NCI-H128 (cell line): ENCODE measurements around the gene LDHB.
"Not testable (repeated sequence)": the region's sequence is repeated elsewhere in the genome, so short reads cannot be mapped to it uniquely, and the experiment has no call there.

Experiments used
- DNase-seq: peaks from one replicate; lab custom pipeline; 2025; ENCODE audit not compliant: unreplicated experiment; lab: John Stamatoyannopoulos, UW

Gene LDHB

DNA sequence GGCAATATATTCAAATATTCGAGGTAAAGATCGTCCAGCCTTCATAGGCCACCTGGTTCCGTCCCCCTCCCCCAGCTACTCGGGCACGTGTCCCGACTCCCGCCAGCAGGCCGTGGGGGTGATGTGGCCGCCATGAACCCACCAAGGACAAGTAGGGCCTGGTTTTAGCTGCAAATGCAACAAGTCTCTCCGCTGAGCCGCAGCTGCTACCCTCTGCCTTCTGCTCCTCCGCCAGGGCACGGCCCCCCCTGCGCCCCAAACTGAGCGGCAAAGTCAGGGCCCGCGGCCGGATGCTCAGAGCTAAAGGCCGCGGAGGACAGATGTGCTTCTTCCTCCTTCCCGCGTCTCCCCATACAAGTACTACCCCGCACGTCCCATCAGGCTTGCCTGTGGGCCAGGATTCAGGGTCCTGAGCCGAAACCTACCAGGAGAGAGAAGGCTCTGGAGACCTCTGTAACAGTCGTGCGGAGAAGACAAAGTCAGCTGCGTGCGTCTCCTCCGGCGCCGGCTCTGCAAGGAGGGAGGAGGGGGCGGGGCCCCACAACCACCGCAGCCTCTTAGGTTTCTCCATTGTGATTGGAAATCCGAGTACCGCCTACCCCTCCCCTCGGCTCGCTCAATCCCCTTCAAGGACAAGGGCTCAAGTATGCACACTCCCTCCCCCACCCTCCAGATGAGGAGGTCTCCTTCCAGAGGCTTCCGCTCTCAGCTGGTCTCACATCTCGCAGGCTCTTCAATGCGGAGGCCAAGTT lies at the start of gene LDHB:
LDHB (minus strand) TSS at position 517 of the 752 bp plus-strand sequence. CDS start 3,171 bp downstream, outside the sequence.
- peak; percentile 86 for DNase-seq

DNA sequence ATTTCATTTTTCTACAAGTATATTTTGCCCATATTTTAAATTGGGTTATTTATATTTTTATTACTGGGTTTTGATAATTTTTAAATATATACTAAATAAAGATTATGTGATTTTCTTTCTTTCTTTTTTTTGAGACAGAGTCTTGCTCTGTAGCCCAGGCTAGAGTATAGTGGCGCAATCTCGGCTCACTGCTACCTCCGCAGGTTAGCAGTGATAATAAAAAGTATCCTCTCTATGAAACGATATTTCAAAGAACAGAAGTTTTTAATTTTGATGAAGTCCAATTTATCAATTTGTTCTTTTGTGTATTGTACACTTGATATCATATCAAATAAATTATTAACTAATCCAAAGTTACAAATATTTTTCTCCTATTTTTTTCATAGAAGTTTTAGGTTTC lies 47.2 kb upstream of the LDHB start:
- DNase-seq, result no peak

DNA sequence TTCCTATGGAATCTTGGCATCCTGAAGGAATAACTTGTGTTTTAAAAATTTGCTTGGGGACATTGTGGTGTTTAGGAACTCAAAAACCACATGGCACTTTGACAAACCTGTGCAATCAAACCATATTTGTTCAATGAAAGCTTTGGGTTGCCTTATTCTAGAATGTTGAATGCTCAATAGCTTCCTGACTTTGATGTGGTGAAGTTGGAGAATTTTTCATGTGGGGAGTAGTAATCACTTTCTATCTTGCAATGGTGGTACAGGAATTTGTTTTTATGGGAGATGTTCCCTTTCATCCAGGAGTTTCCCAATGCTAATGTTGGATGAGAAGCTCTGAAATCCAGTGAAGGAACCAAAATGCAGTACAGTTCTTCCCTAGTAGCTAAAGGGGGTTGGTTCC lies 42.2 kb upstream of the LDHB start:
- DNase-seq, result no peak

DNA sequence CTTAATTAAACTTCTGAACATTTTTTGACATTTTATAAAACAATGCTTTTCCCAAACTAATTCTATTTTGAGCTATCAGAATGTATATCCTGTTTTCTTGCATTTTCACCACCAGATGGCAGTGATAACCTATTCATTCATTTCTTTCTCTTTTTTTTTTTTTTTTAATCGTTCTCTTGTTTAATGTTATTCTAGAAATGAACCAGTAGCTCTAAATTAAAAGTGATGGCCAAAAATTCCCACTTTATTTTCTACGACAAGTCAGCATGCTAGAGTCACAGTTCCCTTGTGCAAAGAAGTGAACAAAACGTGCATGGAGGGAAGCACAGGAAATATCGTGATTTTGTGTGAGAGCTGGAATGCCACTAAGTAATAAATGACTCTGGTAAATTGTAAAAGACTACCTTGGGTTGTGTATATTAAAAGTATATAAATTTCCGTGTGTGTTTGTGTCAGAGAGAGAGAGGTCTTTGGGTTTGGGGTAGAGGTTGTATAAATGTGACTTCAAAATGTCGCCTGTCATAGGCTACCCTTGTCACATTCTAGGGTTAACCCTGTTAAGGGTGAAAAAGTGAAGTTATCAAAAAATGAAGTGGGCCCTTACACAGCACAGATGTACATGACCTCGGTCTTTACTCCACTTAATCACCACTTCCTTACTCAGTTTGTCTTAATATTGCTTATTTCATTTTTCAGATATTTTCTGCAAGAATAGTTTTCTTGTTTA lies 40.4 kb upstream of the LDHB start:
- peak; percentile 8 for DNase-seq

DNA sequence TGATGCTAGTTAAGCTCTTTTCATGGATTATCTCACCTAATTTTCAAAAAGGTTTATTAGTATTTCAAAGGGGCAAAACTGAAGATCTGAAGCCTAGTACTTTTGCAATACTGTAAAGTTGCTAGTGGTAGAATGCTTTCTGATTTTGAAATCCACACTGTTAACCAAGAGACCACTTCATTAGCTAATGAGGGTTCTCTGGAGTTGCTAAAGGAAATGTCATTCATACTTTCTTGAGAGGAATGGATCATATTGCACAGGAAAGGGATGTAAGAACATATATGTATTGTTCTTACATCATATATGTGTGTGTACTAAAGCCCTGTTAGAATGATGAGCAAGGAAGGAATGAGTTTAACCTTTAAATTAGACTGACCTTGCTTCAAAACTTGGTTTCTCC lies 39.0 kb upstream of the LDHB start:
- no peak for DNase-seq

DNA sequence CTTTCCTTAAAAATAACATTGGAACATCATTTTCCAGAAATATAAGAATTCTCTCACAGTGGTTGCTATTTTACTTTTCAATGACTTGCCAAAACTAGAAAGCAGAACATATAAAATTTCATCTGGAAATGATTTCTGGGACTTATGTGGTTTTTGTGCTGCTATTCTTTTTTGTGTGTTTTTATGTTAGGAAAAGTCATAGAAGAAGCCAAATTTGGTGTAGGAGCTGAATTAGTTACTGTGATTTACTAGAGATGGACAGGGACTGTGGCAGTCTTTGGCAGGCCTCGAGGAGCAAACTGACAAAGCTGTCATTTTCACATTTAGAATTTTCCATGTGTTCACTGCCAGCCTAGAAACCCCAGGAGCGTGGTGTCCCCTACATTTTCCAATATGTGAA lies 38.3 kb upstream of the LDHB start:
- DNase-seq, result no peak

DNA sequence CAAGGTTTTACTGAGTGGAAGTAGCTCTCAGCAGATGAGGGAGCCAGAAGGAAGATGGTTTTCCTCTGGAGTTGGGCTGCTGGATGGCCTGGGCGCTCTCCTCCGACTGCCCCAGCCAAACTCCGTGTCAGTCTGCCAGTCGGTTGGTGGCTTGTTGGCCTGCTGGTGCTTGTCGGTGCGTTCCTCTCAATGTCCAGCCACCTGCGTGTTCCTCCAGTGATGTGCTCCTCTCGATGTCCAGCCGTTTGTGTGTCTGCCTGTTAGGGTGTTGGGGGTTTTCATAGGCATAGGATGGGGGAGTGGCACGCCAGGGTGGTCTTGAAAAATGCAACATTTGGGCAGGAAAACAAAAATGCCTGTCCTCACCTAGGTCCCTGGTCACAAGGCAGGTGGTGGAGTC lies 37.0 kb upstream of the LDHB start:
- no peak for DNase-seq

DNA sequence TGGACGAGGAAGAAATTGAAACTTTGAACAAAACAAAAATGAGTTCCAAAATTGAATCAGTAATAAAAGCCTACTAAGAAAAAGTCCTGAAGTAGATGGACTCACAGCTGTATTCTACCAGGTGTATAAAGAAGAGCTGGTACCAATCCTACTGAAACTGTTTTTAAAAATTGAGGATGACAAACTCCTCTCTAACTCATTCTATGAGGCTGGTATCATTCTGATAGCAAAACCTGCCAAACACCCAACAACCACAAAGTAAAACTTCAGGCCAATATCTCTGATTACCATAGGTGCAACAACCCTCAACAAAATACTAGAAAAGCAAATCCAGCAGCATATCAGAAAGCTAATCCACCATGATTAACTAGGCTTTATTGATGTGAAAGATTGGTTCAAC lies 33.9 kb upstream of the LDHB start:
- no peak for DNase-seq

DNA sequence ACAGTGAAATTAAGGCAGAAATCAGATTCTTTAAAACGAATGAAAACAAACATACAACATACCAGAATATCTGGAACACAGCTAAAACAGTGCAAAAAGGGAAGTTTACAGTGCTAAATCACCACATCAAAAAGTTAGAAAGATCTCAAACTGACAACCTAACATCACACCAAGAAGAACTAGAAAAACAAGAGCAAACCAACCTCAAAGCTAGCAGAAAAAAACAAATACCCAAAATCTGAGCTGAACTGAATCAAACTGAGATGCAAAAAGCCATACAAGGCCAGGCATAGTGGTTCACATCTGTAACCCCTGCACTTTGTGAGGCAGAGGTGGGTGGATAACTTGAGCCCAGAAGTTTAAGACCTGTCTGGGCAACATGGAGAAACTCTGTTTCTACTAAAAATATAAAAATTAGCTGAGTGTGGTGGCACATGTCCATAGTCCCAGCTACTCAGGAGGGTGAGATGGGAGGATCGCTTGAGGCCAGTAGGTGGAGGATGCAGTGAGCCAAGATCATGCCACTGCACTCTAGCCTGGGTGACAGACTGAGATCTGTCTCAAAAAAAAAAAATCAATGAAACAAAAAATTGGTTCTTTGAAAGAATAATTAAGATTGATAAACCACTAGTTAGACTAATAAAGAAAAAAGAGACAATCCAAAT lies 33.2 kb upstream of the LDHB start:
- DNase-seq, result no peak

DNA sequence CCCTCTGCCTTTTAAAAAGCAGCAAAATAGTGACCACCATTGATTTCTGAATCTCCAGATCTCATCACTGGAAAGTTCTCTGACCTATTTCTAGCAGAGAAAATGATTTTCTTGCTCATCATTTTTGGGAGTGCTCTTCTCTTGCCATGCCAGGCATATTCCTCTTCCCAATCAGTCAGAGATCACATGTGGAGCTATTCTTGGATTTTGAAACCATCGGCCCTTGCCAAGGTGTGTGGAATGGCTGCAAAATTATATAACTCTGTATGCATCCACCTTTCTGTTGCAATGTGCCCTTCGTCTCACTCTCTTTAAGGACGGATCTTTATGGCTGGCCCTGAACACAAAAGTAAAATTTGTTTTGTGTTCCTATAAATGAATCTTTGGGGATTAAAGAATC lies 25.5 kb upstream of the LDHB start:
- DNase-seq, result no peak

DNA sequence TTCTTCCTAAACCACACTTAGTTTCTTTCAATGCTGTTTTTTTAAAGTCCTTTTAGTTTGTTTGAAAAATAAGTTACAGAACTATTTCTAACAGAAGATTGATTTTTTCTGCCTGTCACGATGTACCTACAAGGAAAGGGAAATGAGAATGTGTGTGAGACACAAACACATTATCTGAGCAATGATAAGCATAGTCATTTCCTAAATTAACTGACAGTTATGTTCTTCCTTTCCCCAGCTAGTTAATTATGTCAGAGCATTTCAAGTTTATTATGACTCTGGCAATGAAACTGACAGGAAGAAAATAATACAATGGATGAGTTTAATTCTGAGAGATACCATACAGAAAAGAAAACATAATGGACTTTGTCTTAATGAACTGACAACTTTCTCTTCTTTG lies 21.3 kb upstream of the LDHB start:
- DNase-seq, result no peak

DNA sequence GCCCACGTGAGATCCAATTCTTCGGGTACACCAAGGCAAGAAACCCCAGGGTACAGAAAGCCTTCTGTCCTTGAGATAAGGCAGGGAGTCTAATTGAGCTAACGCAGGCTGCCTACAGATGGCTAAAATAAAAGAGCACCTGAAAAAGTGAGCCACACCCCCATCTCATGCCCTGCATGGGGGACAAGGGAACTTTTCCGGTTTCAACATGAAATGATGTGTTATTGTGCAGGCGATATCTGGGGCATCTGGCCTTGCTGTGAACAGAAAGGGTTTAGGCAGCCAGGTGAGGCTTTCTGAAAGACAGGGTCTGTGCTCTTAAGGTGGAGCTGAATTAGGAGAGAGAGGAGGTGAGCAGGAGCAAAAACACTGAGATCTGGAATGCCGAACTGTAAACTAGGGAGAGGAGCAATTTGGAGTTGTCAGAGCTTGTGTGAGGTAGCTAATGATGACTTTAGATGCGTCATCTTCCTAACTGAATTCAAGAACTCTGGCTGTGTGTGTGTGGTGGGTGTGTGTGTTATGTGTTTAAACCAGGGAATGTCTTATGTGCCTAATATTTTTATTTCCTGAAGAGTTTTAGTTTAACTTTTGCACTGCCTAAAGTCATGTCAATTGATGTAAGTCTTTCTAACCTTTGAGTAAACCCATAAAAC lies 20.1 kb upstream of the LDHB start:
- no peak for DNase-seq

DNA sequence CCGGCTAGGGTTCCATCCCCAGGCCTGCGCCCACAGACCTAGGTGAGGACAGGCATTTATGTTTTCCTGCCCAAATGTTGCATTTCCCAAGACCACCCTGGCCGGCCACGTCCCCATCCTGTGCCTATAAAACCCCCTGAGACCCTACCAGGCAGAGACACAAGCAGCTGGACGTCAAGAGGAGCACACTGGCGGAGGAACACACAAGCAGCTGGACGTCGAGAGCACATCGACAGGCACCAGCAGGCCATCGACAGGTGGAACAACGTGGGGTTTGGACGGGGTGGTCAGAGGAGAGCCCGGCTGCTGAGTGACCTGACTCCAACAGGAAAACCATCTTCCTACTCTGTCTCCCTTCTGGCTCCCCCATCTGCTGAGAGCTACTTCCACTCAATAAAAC lies 19.6 kb upstream of the LDHB start:
- DNase-seq, result no peak

DNA sequence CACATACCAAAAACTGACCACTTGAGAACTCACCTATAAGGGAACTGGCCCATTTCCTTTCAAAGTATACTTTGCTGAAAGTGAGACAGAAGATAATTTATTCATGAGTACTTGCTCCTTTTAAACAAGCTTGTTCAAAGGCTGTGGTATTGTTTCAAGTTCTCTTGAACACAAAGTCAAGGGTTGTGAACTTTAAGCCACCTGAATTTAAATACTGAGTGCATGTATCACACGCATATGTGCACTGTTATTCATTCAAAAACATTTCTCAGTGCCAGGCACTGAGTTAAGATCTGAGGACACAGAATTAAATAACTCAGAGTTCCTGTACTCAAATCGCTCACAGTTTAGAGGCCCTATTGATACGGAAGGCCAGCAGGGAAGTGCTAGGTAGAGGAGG lies 19.1 kb upstream of the LDHB start:
- no peak for DNase-seq

DNA sequence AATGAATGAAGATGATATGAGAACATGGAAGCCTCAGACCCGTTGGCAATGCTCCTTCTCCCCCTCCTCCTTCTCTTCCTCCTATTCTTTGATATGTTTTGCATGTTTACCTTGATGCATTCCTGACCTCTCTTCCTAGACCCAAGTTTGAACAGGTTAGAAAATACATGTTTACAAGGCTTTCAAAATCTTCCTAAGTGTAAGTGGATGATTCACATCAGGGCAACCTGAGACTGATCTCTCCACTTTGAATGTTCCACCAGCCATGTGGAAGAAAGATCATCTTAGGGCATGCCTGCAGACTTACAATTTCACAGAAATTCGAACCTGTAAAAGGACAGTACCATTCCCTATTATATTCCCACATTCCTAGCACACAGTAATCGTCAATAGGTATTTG lies 18.0 kb upstream of the LDHB start:
- DNase-seq, result no peak

DNA sequence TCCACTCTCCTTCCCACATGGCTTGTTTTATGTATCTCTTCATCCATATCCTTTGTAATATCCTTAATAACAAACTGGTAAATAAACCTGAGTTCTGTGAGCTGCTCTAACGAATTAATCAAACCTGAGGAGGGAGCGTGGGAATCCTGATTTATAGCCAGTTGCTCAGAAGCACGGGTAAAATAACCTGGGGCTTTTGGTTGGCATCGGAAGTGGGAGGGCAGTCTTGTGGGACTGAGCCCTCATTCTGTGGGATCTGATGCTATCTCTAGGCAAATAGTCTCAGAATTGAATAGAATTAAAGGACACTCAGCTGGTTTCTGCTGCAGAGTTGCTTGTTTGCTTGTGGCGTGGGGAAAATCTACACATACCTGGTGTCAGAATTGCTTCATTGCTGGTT lies 17.5 kb upstream of the LDHB start:
- DNase-seq, result no peak

DNA sequence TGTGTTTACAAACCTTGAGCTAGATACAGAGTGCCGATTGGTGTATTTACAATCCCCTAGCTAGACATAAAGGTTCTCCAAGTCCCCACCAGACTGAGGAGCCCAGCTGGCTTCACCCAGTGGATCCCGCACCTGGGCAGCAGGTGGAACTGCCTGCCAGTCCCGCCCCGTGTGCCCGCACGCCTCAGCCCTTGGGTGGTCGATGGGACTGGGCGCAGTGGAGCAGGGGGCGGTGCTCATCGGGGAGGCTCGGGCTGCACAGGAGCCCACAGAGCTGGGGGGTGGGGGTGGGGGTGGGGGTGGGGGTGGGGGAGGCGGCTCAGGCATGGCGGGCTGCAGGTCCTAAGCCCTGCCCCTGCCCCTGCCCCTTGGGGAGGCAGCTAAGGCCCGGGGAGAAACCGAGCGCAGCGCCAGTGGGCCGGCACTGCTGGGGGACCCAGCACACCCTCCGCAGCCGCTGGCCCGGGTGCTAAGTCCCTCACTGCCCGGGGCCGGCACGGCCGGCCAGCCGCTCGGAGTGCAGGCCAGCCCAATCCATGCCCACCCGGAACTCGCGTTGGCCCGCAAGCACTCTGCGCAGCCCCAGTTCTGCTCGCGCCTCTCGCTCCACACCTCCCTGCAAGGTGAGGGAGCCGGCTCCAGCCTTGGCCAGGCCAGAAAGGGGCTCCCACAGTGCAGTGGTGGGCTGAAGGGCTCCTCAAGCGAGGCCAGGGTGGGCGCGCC lies 16.3 kb upstream of the LDHB start:
- not testable (repeated sequence) for DNase-seq

DNA sequence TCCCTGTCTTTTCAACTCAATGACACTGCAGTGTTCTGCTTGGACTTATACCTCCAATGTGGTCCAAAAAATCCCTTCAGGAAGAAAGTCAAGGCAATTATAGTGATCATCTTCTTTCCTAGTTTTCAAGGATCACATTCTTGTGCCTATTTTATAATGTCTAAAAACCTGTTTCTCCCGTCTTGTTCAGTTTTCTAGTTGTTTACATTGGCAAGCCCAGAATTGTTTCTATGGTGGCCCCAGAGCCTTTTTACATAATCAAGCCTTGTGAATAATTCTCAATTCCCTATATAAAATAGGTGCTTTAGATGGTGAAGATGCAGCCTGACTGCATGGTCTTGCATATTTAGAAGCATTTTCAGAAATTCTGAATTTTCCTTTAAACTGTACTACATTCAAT lies 14.5 kb upstream of the LDHB start:
- DNase-seq, result no peak

DNA sequence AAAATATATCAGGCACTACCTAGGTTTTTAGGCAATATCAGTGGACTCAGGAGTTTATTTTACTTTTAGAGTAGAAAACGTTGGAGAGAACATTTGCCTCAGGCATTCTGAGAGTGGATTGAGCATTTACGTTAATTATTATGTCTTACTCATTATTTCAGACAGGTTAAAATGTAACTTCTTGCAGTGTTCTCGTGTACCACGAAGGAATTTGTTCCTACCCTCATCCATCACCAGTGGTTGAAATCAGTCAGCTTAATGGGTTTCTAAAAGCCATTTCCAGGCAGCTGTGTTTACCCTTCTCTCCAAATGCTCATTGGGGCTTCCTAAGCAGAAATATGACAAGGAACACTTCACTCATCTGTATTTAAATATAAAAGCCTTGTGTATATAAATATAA lies 9.1 kb upstream of the LDHB start:
- DNase-seq, result peak; percentile 10

DNA sequence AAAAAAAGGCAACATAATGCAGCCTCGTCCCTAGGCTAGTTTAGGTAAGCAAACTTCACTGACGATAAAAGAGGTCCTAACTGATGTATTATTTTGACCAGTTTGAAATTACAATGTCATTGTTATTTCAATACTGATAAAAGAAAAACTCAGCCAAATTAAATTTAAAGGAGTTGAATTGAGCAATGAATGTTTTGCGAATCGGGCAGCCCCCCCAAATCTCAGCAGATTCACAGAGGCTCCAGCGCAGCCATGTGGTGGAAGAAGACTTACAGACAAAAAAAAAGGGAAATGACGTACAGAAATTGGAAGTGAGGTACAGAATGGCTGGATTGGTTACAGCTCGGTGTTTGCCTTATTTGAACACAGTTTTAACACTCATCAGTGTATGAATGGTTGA lies 8.2 kb upstream of the LDHB start:
- no peak for DNase-seq
